SIG-M5 (cell line): Measurements from ENCODE around the gene NFKBIL1.

ENCODE experiments used
- DNase-seq: peaks from one replicate; lab custom pipeline; 2025; lab: John Stamatoyannopoulos, UW

NFKBIL1 gene

GRCh38 chr6:31535538-31536324 lies 11.7 kb upstream of the NFKBIL1 start:
- DNase-seq: no peak

- DNase-seq: no peak
Observed at GRCh38 chr6:31538805-31539400, 8.5 kb upstream of the NFKBIL1 start.

- no peak for DNase-seq
Observed at GRCh38 chr6:31540640-31541039, 6.8 kb upstream of the NFKBIL1 start.

- no peak for DNase-seq
Observed at GRCh38 chr6:31541059-31541657, 6.2 kb upstream of the NFKBIL1 start.

- DNase-seq: peak; percentile 78
Observed at GRCh38 chr6:31541658-31542521, 5.5 kb upstream of the NFKBIL1 start, which contains the start of gene DDX39B. Gene DDX39B (minus strand): TSS chr6:31542003. CDS start chr6:31540532, 1,471 bp downstream.

GRCh38 chr6:31543639-31544038 lies 3.8 kb upstream of the NFKBIL1 start:
- DNase-seq: no peak

- DNase-seq: no peak
Observed at GRCh38 chr6:31544676-31545075, 2.7 kb upstream of the NFKBIL1 start.

- DNase-seq: no peak
Observed at GRCh38 chr6:31545291-31545690, 2.1 kb upstream of the NFKBIL1 start.

- peak; percentile 49 for DNase-seq
Observed at GRCh38 chr6:31546339-31546957, 960 bp upstream of the NFKBIL1 start, which contains the start of gene ATP6V1G2. Gene ATP6V1G2 (minus strand): TSS chr6:31546608. CDS start chr6:31546559, 49 bp downstream.

GRCh38 chr6:31547727-31548543 lies 527 bp downstream of the NFKBIL1 start:
- no peak for DNase-seq

- DNase-seq: no peak
Observed at GRCh38 chr6:31548544-31548873, 1.1 kb downstream of the NFKBIL1 start.

GRCh38 chr6:31551371-31551770 lies 4.0 kb downstream of the NFKBIL1 start:
- peak; percentile 48 for DNase-seq

- DNase-seq: no peak
Observed at GRCh38 chr6:31556307-31556706, 8.9 kb downstream of the NFKBIL1 start.

- DNase-seq: no peak
Observed at GRCh38 chr6:31557443-31558317, 10.3 kb downstream of the NFKBIL1 start.

GRCh38 chr6:31558318-31558625 lies 10.9 kb downstream of the NFKBIL1 start:
- DNase-seq: no peak

GRCh38 chr6:31558631-31559500 lies 11.5 kb downstream of the NFKBIL1 start:
- DNase-seq: peak; percentile 97

GRCh38 chr6:31559606-31559957 lies 12.2 kb downstream of the NFKBIL1 start:
- DNase-seq: no peak

- peak; percentile 47 for DNase-seq
Observed at GRCh38 chr6:31559958-31560696, 12.7 kb downstream of the NFKBIL1 start.
